ENCODE measurements around the gene CXCL11.
A peak's percentile ranks its signal among the peaks of the same experiment; 100 is the strongest.
"Not testable (repeated sequence)": the region's sequence is repeated elsewhere in the genome, so short reads cannot be mapped to it uniquely, and the experiment has no call there.

The CXCL11 gene

GRCh38 chr4:76001700-76002099 lies 34.2 kb downstream of the CXCL11 start:
- H3K36me3 Mint-ChIP-seq (ENCODE audit: low read depth): no peaks in the 10 kb centered on the region
- H3K27me3 Mint-ChIP-seq: peaks cover 17% of the 10 kb centered on the region
- H3K4me3 Mint-ChIP-seq: no peak overlapping the region
- H3K27ac Mint-ChIP-seq: no peak overlapping the region
- no peaks in the 10 kb centered on the region for H3K9me3 Mint-ChIP-seq
- DNase-seq: no peak
- peaks cover 3% of the 10 kb centered on the region for H3K4me1 Mint-ChIP-seq (ENCODE audit: low read depth)

DNA sequence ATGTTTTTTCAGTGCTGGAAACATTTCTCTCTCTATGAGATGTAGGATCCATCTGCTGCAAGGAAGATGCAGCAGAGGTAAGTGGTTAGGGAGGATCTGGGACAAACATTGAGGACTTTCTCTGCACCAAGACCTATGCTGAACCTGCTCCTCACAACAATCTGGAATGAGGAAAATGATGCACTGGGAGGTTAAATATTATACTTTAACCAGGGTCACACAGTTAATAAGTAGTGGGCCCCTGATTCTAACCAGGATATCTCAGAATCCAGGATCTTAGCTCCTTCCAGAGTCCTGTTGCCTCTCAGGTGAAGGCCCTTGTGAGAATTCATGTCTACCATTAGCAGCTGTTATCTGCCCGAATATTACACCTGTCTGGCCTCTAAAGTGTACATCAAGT lies 35.6 kb downstream of the CXCL11 start:
- no peak overlapping the region for H3K27ac Mint-ChIP-seq
- no peaks in the 10 kb centered on the region for H3K9me3 Mint-ChIP-seq
- no peaks in the 10 kb centered on the region for H3K36me3 Mint-ChIP-seq (ENCODE audit: low read depth)
- DNase-seq: no peak
- H3K4me3 Mint-ChIP-seq: no peak overlapping the region
- peaks cover 8% of the 10 kb centered on the region for H3K27me3 Mint-ChIP-seq
- peaks cover 3% of the 10 kb centered on the region for H3K4me1 Mint-ChIP-seq (ENCODE audit: low read depth)

- not testable (repeated sequence) for H3K27me3 Mint-ChIP-seq; H3K4me3 Mint-ChIP-seq; H3K4me1 Mint-ChIP-seq (ENCODE audit: low read depth); H3K9me3 Mint-ChIP-seq; DNase-seq; H3K27ac Mint-ChIP-seq; H3K36me3 Mint-ChIP-seq (ENCODE audit: low read depth)
These were observed 37.2 kb downstream of the CXCL11 start for GRCh38 chr4:75998525-75999147.

DNA sequence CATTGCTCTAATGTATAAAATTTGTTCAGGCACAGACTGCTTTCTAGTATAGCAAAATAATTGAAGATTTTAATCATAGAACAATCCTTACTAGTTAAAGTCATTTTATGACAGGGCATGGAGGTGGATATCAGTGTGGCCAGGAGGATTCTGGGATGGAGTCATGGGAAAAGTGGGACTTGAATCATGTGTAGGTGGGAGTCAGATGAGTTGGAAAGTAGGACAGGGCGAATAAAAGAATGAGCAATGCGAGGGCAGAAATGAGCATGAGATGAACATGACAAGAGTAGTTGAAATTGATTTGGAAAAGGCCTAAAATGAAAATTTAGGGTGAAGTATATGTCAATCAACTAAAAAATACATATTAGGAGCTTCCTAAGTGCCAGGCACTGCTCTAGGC lies 37.9 kb downstream of the CXCL11 start:
- H3K9me3 Mint-ChIP-seq: no peaks in the 10 kb centered on the region
- no peak overlapping the region for H3K27ac Mint-ChIP-seq
- no peaks in the 10 kb centered on the region for H3K4me1 Mint-ChIP-seq (ENCODE audit: low read depth)
- H3K4me3 Mint-ChIP-seq: no peak overlapping the region
- no peaks in the 10 kb centered on the region for H3K36me3 Mint-ChIP-seq (ENCODE audit: low read depth)
- H3K27me3 Mint-ChIP-seq: no peaks in the 10 kb centered on the region
- no peak for DNase-seq

DNA sequence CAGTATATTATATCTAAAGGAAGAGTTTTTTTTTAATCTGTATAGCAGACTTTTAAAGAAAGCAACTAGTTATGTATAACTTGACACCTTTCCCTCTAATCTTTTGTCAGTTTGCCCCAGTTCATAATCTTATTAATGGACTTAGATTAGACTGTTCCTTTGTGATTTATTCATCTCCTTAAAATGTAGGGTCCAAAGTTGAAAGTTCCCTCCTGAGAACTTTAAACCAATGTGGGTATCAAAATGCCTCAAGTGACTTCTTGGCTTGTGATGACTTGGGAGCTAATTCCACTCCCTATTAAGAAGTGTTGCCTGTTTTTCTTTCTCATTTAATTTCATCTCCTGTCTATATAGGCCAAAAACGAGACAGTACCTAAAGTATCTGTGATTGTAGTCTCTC lies 38.8 kb downstream of the CXCL11 start:
- H3K27ac Mint-ChIP-seq: no peak overlapping the region
- H3K4me3 Mint-ChIP-seq: no peak overlapping the region
- no peaks in the 10 kb centered on the region for H3K27me3 Mint-ChIP-seq

DNA sequence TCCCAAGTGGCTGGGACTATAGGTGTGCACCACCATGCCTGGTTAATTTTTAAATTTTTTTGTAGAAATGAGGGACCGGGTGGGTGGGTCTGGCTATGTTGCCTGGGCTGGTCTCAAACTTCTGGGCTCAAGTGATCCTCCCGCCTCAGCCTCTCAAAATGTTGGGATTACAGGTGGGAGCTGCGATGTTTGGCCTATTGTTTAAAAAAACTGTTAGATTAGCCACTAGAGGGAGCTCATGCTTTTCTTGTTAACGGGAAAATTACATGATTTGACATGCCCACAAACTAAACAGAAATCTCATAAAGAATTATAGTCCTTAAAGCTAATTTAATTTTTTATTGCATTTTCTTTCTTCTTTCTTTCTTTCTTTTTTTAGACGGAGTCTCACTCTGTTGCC lies 40.1 kb downstream of the CXCL11 start:
- Mint-ChIP-seq H3K4me1 (ENCODE audit: low read depth) (peaks cover 7% of the 10 kb centered on the region), H3K27ac (no peak overlapping the region), H3K4me3 (no peak overlapping the region), H3K9me3 (no peaks in the 10 kb centered on the region), H3K36me3 (ENCODE audit: low read depth) (peaks cover under 1% of the 10 kb centered on the region), H3K27me3 (no peaks in the 10 kb centered on the region)
- peak; percentile 43 for DNase-seq

More for the DNA sequence above, 38.8 kb downstream of the CXCL11 start:
- no peaks in the 10 kb centered on the region for H3K9me3 Mint-ChIP-seq
- no peaks in the 10 kb centered on the region for H3K36me3 Mint-ChIP-seq (ENCODE audit: low read depth)
- H3K4me1 Mint-ChIP-seq (ENCODE audit: low read depth): no peaks in the 10 kb centered on the region
- DNase-seq: no peak

DNA sequence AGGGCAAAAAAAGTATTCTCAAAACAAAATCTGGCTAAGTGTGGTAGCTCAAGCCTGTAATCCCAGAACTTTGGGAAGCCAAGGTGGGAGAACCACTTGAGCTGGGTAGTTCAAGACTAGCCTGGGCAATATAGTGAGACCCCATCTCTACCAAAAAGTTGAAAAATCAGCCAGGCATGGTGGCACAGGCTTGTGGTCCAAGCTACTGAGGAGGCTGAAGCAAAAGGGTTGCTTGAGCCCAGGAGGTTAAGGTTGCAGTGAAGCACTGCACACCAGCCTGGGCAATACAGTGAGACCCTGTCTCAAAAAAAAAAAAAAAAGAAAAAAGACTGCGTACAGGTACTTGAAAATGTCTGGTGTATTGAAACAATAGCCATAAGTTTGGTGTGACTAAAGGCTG lies 43.4 kb downstream of the CXCL11 start:
- no peak overlapping the region for H3K27ac Mint-ChIP-seq
- H3K4me1 Mint-ChIP-seq (ENCODE audit: low read depth): peaks cover 30% of the 10 kb centered on the region
- H3K36me3 Mint-ChIP-seq (ENCODE audit: low read depth): peaks cover 32% of the 10 kb centered on the region

GRCh38 chr4:75989846-75990528 lies 45.9 kb downstream of the CXCL11 start:
- Mint-ChIP-seq H3K36me3 (ENCODE audit: low read depth) (peaks cover 38% of the 10 kb centered on the region), H3K4me1 (ENCODE audit: low read depth) (peaks cover 30% of the 10 kb centered on the region)
- DNase-seq: no peak

More for the DNA sequence above, 43.4 kb downstream of the CXCL11 start:
- Mint-ChIP-seq H3K4me3 (no peak overlapping the region), H3K9me3 (no peaks in the 10 kb centered on the region), H3K27me3 (no peaks in the 10 kb centered on the region)
- no peak for DNase-seq

DNA sequence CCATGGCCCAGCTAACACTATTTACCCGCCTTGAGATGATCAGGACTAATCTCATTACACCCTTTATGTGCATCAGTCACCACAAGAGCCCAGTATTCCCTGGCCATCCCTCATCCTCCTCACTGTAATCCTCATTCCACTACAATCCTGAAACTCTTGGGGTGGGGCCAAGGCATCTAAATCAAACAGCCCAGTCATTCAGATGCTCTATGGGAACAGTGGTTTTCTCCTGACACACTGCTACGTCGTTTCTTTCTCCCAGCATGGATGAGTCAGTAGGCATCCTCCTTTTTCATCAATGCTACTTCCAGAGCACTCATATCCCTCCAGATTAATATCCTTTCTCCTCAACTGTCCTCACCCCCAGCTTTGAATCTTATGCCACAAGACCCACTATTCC lies 50.8 kb downstream of the CXCL11 start:
- DNase-seq: no peak
- peaks cover 56% of the 10 kb centered on the region for H3K36me3 Mint-ChIP-seq (ENCODE audit: low read depth)
- no peak overlapping the region for H3K27ac Mint-ChIP-seq
- H3K27me3 Mint-ChIP-seq: no peaks in the 10 kb centered on the region
- H3K4me3 Mint-ChIP-seq: no peak overlapping the region
- peaks cover 26% of the 10 kb centered on the region for H3K4me1 Mint-ChIP-seq (ENCODE audit: low read depth)
- no peaks in the 10 kb centered on the region for H3K9me3 Mint-ChIP-seq

More at GRCh38 chr4:75989846-75990528, 45.9 kb downstream of the CXCL11 start:
- H3K27ac Mint-ChIP-seq: peak overlapping the region; percentile 92
- no peaks in the 10 kb centered on the region for H3K9me3 Mint-ChIP-seq
- H3K27me3 Mint-ChIP-seq: no peaks in the 10 kb centered on the region
- peak overlapping the region; percentile 92 for H3K4me3 Mint-ChIP-seq
